HG03108 (cell line): Measurements from ENCODE around the gene NFYB.
A peak's percentile ranks its signal among the peaks of the same experiment; 100 is the strongest.
"Not testable (repeated sequence)": the region's sequence is repeated elsewhere in the genome, so short reads cannot be mapped to it uniquely, and the experiment has no call there.

Experiments used
- ATAC-seq: cut with Tn5 transposase; IDR thresholded peaks from one replicate; pipeline ENCODE4 v1.9.1; 2021; ENCODE audit warnings: moderate library complexity; ENCODE audit not compliant: unreplicated experiment

Gene NFYB

DNA sequence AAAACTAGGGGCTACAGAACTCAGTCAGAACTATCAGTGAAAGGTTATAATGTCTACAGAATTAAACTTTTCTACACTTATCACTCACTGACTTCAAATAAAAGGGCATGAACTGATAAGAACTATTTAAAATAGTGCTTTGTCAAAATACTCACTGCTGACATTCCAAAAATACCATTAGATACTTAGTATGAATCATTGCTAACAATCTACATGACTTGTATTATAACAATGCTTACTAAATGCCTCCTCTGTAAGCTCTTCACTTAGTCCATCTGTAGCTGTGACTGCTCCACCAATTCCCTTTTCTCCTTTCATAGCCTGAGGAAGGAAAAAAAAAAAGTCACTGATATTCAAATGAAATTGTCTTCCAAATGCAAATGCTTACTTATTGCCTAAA, 17.0 kb downstream of the NFYB start:
- ATAC-seq = no peak

GRCh38 chr12:104115587-104115975, 22.4 kb downstream of the NFYB start:
- ATAC-seq = no peak

- not testable (repeated sequence) for ATAC-seq
These were observed 23.0 kb downstream of the NFYB start for GRCh38 chr12:104114834-104115586.

GRCh38 chr12:104109446-104110271, 28.4 kb downstream of the NFYB start:
- ATAC-seq = no peak

GRCh38 chr12:104108755-104109445, 29.1 kb downstream of the NFYB start:
- ATAC-seq = peak; percentile 69

DNA sequence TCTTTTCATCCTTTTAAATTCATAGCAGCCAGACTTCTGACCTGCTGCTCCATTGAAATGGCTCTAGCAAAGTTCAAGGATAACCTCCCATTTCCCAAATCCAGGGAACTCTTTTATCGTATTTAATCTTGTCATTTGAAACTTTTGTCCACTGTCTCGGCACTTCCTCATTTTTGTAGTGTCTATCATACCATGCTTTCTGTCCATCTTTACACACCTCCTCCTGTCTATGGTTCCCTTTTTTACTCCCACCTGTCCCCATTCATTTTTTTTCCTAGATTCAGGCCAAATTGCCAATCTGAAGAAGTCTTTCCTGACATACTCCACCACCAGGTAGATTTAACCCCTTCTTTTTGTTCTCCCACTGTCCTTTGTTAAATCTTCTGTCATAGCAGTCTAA, 31.0 kb downstream of the NFYB start:
- no peak for ATAC-seq

GRCh38 chr12:104105461-104105860, 32.5 kb downstream of the NFYB start:
- no peak for ATAC-seq

DNA sequence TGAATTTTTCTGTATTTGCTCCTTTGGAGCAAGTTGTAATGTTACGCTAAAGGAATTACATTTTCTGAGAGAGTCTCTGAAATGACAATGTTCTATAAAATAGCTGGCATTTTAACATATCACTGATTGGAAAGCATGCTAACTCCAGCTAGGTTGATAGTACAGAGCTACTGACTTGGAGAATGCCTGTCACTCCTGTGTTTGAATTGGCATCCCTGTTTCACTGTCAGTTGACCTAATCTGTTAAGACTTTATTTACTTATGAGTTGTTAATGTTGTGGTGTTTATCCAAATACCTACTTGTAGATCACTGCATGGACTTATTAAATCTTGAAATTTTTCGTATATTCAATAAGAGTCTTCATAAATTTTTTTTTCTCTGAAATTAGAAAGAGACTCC, 40.1 kb downstream of the NFYB start:
- no peak for ATAC-seq

DNA sequence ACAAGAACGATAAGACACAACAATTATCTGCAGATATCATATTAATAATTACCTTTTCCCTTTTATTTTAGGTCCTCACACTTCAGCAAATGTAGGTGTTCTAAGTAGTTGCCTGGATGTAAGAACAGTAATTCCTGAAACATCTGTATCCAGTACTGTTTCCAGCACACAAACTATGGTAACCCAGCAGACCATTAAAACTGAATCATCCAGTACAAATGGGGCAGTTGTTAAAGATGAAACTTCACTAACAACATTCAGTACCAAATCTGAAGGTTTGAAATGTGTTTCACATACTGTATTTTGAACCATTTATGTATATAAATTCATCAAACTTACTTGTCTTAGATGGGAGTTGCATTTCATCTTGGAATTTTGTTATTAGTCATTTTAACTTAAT, 42.7 kb downstream of the NFYB start:
- ATAC-seq = no peak

DNA sequence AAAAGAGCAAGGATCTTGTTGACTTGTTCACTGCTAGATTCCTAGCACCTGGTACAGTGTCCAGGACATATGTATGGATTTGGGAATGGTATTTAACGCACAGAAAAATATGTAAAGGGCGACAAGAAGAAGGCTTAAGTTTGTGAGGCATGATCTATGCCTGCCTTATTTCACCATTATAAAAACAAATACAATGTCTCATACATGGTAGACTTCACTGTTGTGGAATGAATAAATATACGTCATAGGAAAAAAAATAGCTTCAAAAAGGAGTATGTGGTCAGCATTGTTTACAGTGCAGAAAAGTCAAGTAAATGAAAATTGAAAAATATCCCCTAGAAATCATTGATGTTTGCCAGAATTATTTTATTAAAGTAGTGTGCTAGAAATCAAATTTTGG, 43.7 kb downstream of the NFYB start:
- ATAC-seq = no peak

- no peak for ATAC-seq
These were observed 46.9 kb downstream of the NFYB start for GRCh38 chr12:104091136-104091535.

GRCh38 chr12:104090685-104091084, 47.3 kb downstream of the NFYB start:
- no peak for ATAC-seq

GRCh38 chr12:104083769-104084475, 54.1 kb downstream of the NFYB start:
- ATAC-seq = peak; percentile 73

GRCh38 chr12:104080764-104081163, 57.2 kb downstream of the NFYB start:
- ATAC-seq = no peak

GRCh38 chr12:104079024-104079423, 59.0 kb downstream of the NFYB start:
- no peak for ATAC-seq

DNA sequence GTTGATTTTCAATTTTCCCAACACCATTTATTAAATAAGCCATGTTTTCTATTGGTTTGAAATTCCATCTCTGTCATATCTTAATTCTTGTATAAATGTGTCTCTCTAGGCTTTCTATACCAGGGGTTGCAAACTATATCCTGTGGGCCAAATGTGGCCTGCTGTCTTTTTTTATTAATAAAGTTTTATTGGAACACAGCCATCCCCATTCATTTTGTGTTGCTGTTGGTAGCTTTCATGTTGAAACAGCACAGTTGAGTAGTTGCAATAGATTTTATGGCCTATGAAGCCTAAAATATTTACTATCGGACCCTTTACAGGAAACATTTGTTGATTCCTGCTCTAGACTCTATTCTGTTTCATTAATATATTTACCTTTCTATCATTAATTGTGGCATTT, 64.3 kb downstream of the NFYB start:
- no peak for ATAC-seq

GRCh38 chr12:104072099-104072498, 65.9 kb downstream of the NFYB start:
- no peak for ATAC-seq
